MM.1S (cell line): Measurements from ENCODE around the gene ZBTB2.

Experiments
- DNase-seq: peaks from one replicate; pipeline ENCODE4 v3.0.0-alpha.2; 2015
- H2AFZ ChIP-seq: fragments of 300-600 bp; sonication (generic); 2 replicates; pipeline ENCODE4 v1.6.0; 2016; ENCODE audit warnings: antibody characterized with exemption, low read length
- H3F3A ChIP-seq: fragments of 300-600 bp; sonication (generic); 2 replicates; pipeline ENCODE4 v1.6.1; 2016; ENCODE audit warnings: mild to moderate bottlenecking, antibody characterized with exemption, low read length, moderate library complexity, mixed read lengths; ENCODE audit not compliant: insufficient read depth
- H3K27ac ChIP-seq: fragments of 300-600 bp; sonication (generic); 2 replicates; pipeline ENCODE4 v1.5.1; 2016; ENCODE audit warnings: mild to moderate bottlenecking, low read length
- H3K27me3 ChIP-seq: fragments of 300-600 bp; sonication (generic); replicated peaks from 2 replicates; pipeline ENCODE4 v1.6.0; 2016; ENCODE audit warnings: low read length; ENCODE audit not compliant: insufficient read depth
- H3K36me3 ChIP-seq: fragments of 300-600 bp; sonication (generic); replicated peaks from 2 replicates; pipeline ENCODE4 v1.6.1; 2016; ENCODE audit warnings: mild to moderate bottlenecking, low read length, mixed read lengths; ENCODE audit not compliant: insufficient read depth
- H3K4me1 ChIP-seq: fragments of 300-600 bp; sonication (generic); 2 replicates; pipeline ENCODE4 v1.6.1; 2016; ENCODE audit warnings: low read length, mixed read lengths
- H3K4me2 ChIP-seq: fragments of 300-600 bp; sonication (generic); 2 replicates; pipeline ENCODE4 v1.6.0; 2016; ENCODE audit warnings: low read depth, low read length
- H3K4me3 ChIP-seq: fragments of 300-600 bp; sonication (generic); 2 replicates; pipeline ENCODE4 v1.5.1; 2016; ENCODE audit warnings: low read length, mixed read lengths
- H3K79me2 ChIP-seq: fragments of 300-600 bp; sonication (generic); 2 replicates; pipeline ENCODE4 v1.6.1; 2016; ENCODE audit warnings: mixed run types, low read length, mixed read lengths
- H3K9ac ChIP-seq: fragments of 300-600 bp; sonication (generic); 2 replicates; pipeline ENCODE4 v1.6.1; 2016; ENCODE audit warnings: low read length, mixed read lengths
- H3K9me2 ChIP-seq: fragments of 300-600 bp; sonication (generic); replicated peaks from 2 replicates; pipeline ENCODE4 v1.6.1; 2016; ENCODE audit warnings: mild to moderate bottlenecking, low read length, mixed read lengths; ENCODE audit not compliant: insufficient read depth
- H3K9me3 ChIP-seq: fragments of 300-600 bp; sonication (generic); replicated peaks from 2 replicates; pipeline ENCODE4 v1.6.1; 2016; ENCODE audit warnings: mild to moderate bottlenecking, low read length, mixed read lengths; ENCODE audit not compliant: insufficient read depth
- H4K20me1 ChIP-seq: fragments of 300-600 bp; sonication (generic); 2 replicates; pipeline ENCODE4 v1.6.1; 2016; ENCODE audit warnings: mild to moderate bottlenecking, low read length, moderate library complexity, mixed read lengths; ENCODE audit not compliant: insufficient read depth
- CTCF ChIP-seq: fragments of 300-600 bp; sonication (generic); IDR thresholded peaks from 2 replicates; pipeline ENCODE4 v1.5.1; 2016; ENCODE audit warnings: antibody characterized with exemption, low read length, mixed read lengths
- EZH2 ChIP-seq: fragments of 300-600 bp; sonication (generic); optimal IDR thresholded peaks from 2 replicates; pipeline ENCODE3; 2017; ENCODE audit warnings: low read depth, mild to moderate bottlenecking, antibody characterized with exemption, low read length, mixed read lengths
- EZH2phosphoT487 ChIP-seq: fragments of 300-600 bp; sonication (generic); IDR thresholded peaks from 2 replicates; pipeline ENCODE4 v1.6.1; 2018; ENCODE audit warnings: antibody characterized with exemption, low read length

ZBTB2 gene

GRCh38 chr6:151380848-151381205 lies 10.5 kb downstream of the ZBTB2 start:
- Histone ChIP-seq H2AFZ (peak overlapping the region; percentile 69; the same call in 1 of the 2 replicates), H3K4me2 (peak overlapping the region; percentile 95), H3K9me3 (no peaks in the 10 kb centered on the region), H3K9me2 (no peaks in the 10 kb centered on the region), H3K4me3 (peak overlapping the region; percentile 64), H4K20me1 (no peaks in the 10 kb centered on the region), H3K36me3 (no peaks in the 10 kb centered on the region), H3K79me2 (peaks cover 82% of the 10 kb centered on the region), H3K4me1 (0 out of 2 replicates have a peak, but pooled peaks cover 3% of the 10 kb centered on the region), H3K27ac (peak overlapping the region; percentile 85), H3K27me3 (no peaks in the 10 kb centered on the region), H3K9ac (peak overlapping the region; percentile 69; the same call in 1 of the 2 replicates), H3F3A (peaks cover 11% of the 10 kb centered on the region)
- no peak for TF ChIP-seq CTCF
- no peak for TF ChIP-seq EZH2
- TF ChIP-seq EZH2phosphoT487: no peak
- no peak for DNase-seq

- Histone ChIP-seq H3F3A (peaks cover 7% of the 10 kb centered on the region), H3K9me3 (no peaks in the 10 kb centered on the region), H3K4me1 (0 out of 2 replicates have a peak, but pooled peaks cover 3% of the 10 kb centered on the region), H3K27me3 (no peaks in the 10 kb centered on the region), H3K36me3 (no peaks in the 10 kb centered on the region), H4K20me1 (no peaks in the 10 kb centered on the region), H3K9ac (peak overlapping the region; percentile 69), H3K27ac (peak overlapping the region; percentile 85), H3K9me2 (no peaks in the 10 kb centered on the region), H3K4me2 (peak overlapping the region; percentile 95), H2AFZ (peak overlapping the region; percentile 69), H3K79me2 (peaks cover 84% of the 10 kb centered on the region), H3K4me3 (peak overlapping the region; percentile 64)
- no peak for TF ChIP-seq EZH2phosphoT487
- TF ChIP-seq CTCF: no peak
- no peak for TF ChIP-seq EZH2
- peak; percentile 37 for DNase-seq
These were observed 11.2 kb downstream of the ZBTB2 start for GRCh38 chr6:151379933-151380847.

- no peak overlapping the region for H2AFZ ChIP-seq
- H3K4me3 ChIP-seq: no peak overlapping the region
- H3K4me1 ChIP-seq: 0 out of 2 replicates have a peak, but pooled peaks cover 3% of the 10 kb centered on the region
- H3K4me2 ChIP-seq: 0 out of 2 replicates have a peak overlapping the region, but pooled peaks have one; percentile 18
- H4K20me1 ChIP-seq: no peaks in the 10 kb centered on the region
- no peaks in the 10 kb centered on the region for H3K36me3 ChIP-seq
- no peak overlapping the region for H3K27ac ChIP-seq
- H3K9me2 ChIP-seq: no peaks in the 10 kb centered on the region
- no peaks in the 10 kb centered on the region for H3K9me3 ChIP-seq
- no peaks in the 10 kb centered on the region for H3K27me3 ChIP-seq
- H3K79me2 ChIP-seq: peaks cover 80% of the 10 kb centered on the region
- no peak overlapping the region for H3K9ac ChIP-seq
- DNase-seq: no peak
- peaks cover 7% of the 10 kb centered on the region for H3F3A ChIP-seq
- TF ChIP-seq EZH2phosphoT487 (no peak), CTCF (no peak), EZH2 (no peak)
These were observed 14.3 kb downstream of the ZBTB2 start for GRCh38 chr6:151377095-151377494.
